PC-9 (cell line): Measurements from ENCODE around the gene RHBDL1. TPM values are rescaled to one million over a fixed set of nuclear protein-coding genes. Genes with fewer than 3 reads are reported as not detected.
A peak's percentile ranks its signal among the peaks of the same experiment; 100 is the strongest.

Experiments
- BruUV-seq: library from RNA; stranded (reverse); fragments of 400-500 nt; replicated peaks from 2 replicates; lab custom pipeline; 2021; lab: Mats Ljungman, UMichigan
- CTCF ChIA-PET: fragments of 300-600 bp; sonication (Branson Sonifier 250); formaldehyde crosslinking; loops from one replicate; lab custom pipeline; 2022; ENCODE audit warnings: antibody characterized with exemption; lab: Charles Lee
- POLR2A ChIA-PET: fragments of 300-600 bp; sonication (Branson Sonifier 250); formaldehyde crosslinking; loops from one replicate; lab custom pipeline; 2022; ENCODE audit warnings: antibody characterized with exemption; ENCODE audit not compliant: unreplicated experiment; lab: Charles Lee
- DNase-seq, 2 experiments: peaks; one replicate each; pipeline versions ENCODE4 v3.0.0 to v3.0.0-alpha.2; 2015 to 2022; ENCODE audit warnings: mixed read lengths in 1 of 2
- H2AFZ ChIP-seq: fragments of 200-600 bp; sonication (generic); 2 replicates; pipeline ENCODE4 v1.8.1; 2017; ENCODE audit warnings: antibody characterized with exemption
- H3F3A ChIP-seq: fragments of 200-600 bp; sonication (generic); 2 replicates; pipeline ENCODE4 v1.8.1; 2017; ENCODE audit warnings: antibody characterized with exemption, mild to moderate bottlenecking, low read depth; ENCODE audit not compliant: insufficient read depth
- H3K27ac ChIP-seq: fragments of 200-600 bp; sonication (generic); 2 replicates; pipeline ENCODE4 v1.6.1; 2016; ENCODE audit warnings: mixed run types
- H3K27me3 ChIP-seq: fragments of 200-600 bp; sonication (generic); 2 replicates; pipeline ENCODE4 v1.6.1; 2016; ENCODE audit warnings: low read depth, mixed run types; ENCODE audit not compliant: insufficient read depth
- H3K36me3 ChIP-seq: fragments of 200-600 bp; sonication (generic); 2 replicates; pipeline ENCODE4 v1.6.1; 2016; ENCODE audit warnings: low read depth, mixed run types
- H3K4me1 ChIP-seq: fragments of 200-600 bp; sonication (generic); replicated peaks from 2 replicates; pipeline ENCODE4 v1.6.1; 2016; ENCODE audit warnings: mixed run types; ENCODE audit not compliant: insufficient read depth
- H3K4me2 ChIP-seq: fragments of 200-600 bp; sonication (generic); 2 replicates; pipeline ENCODE4 v1.6.1; 2017; ENCODE audit warnings: mixed run types
- H3K4me3 ChIP-seq: fragments of 200-600 bp; sonication (generic); 2 replicates; pipeline ENCODE4 v1.6.1; 2016; ENCODE audit warnings: mixed run types
- H3K79me2 ChIP-seq: fragments of 200-600 bp; sonication (generic); 2 replicates; pipeline ENCODE4 v1.6.1; 2017; ENCODE audit warnings: low read depth, mixed run types
- H3K9me2 ChIP-seq: fragments of 200-600 bp; sonication (generic); 2 replicates; pipeline ENCODE4 v1.8.1; 2017; ENCODE audit warnings: mild to moderate bottlenecking; ENCODE audit not compliant: insufficient read depth
- H3K9me3 ChIP-seq: fragments of 200-600 bp; sonication (generic); 2 replicates; pipeline ENCODE4 v1.8.1; 2016; ENCODE audit warnings: low read depth; ENCODE audit not compliant: insufficient read depth
- H4K20me1 ChIP-seq: fragments of 200-600 bp; sonication (generic); 2 replicates; pipeline ENCODE4 v1.8.1; 2017; ENCODE audit not compliant: insufficient read depth
- CTCF ChIP-seq: fragments of 200-600 bp; sonication (generic); conservative IDR thresholded peaks from 2 replicates; pipeline ENCODE4 v1.6.1; 2017; ENCODE audit warnings: mixed run types, antibody characterized with exemption, mild to moderate bottlenecking, moderate library complexity
- EZH2 ChIP-seq: fragments of 200-600 bp; sonication (generic); IDR thresholded peaks from 2 replicates; pipeline ENCODE4 v1.8.0; 2017; ENCODE audit warnings: antibody characterized with exemption, low read depth
- intact Hi-C: fragments of 100-400 bp; cut with micrococcal nuclease; formaldehyde crosslinking; loops from one replicate; pipeline ENCODE4 v1.10.0; 2022; ENCODE audit not compliant: unreplicated experiment
- total RNA-seq: library from RNA; stranded (reverse); gene quantifications from 2 replicates; pipeline ENCODE4 v1.2.3, GENCODE V29; 2021

The RHBDL1 gene
- total RNA-seq, 1 experiment from 2014 or later, result 18.1 TPM

GRCh38 chr16:666572-666971 is 8.9 kb upstream of the RHBDL1 start:
- Histone ChIP-seq H3K9me2 (no peaks in the 10 kb centered on the region), H3K9me3 (no peaks in the 10 kb centered on the region), H4K20me1 (no peaks in the 10 kb centered on the region; the same call in 1 of the 2 replicates), H3K4me1 (peaks cover 9% of the 10 kb centered on the region; the same call in 1 of the 2 replicates), H3F3A (peaks cover 16% of the 10 kb centered on the region; the same call in 1 of the 2 replicates), H3K79me2 (peaks cover 21% of the 10 kb centered on the region), H3K27ac (no peak overlapping the region), H3K4me3 (no peak overlapping the region), H3K27me3 (no peaks in the 10 kb centered on the region), H3K36me3 (no peaks in the 10 kb centered on the region), H2AFZ (no peak overlapping the region), H3K4me2 (no peak overlapping the region)
- no peak for DNase-seq
- intact Hi-C loops, result loop anchor here (5.0 kb wide), 1 partner anchor 39 kb away; no protein-coding TSS in a partner anchor
- no TSS peak for BruUV-seq
- POLR2A ChIA-PET, result no interaction called here
- CTCF ChIA-PET, result no interaction called here
- TF ChIP-seq CTCF (no peak), EZH2 (no peak)

GRCh38 chr16:667113-667779 is 8.2 kb upstream of the RHBDL1 start:
- Histone ChIP-seq H3K9me2 (no peaks in the 10 kb centered on the region), H3K27ac (no peak overlapping the region), H2AFZ (no peak overlapping the region), H3K9me3 (no peaks in the 10 kb centered on the region), H3K27me3 (no peaks in the 10 kb centered on the region), H3F3A (peaks cover 16% of the 10 kb centered on the region; the same call in 1 of the 2 replicates), H3K79me2 (peaks cover 21% of the 10 kb centered on the region), H3K36me3 (no peaks in the 10 kb centered on the region), H3K4me1 (peaks cover 9% of the 10 kb centered on the region; the same call in 1 of the 2 replicates), H3K4me3 (no peak overlapping the region), H4K20me1 (no peaks in the 10 kb centered on the region; the same call in 1 of the 2 replicates), H3K4me2 (peak overlapping the region; percentile 9)
- ChIA-PET POLR2A (interaction anchor here (0.6 kb wide), 1 partner anchor 14 kb away, joined by 7 read pairs; no protein-coding TSS in a partner anchor), CTCF (interaction anchor here (0.6 kb wide), 1 partner anchor 140 kb away, joined by 3 read pairs; no protein-coding TSS in a partner anchor)
- no peak for TF ChIP-seq CTCF
- TF ChIP-seq EZH2, result no peak
- intact Hi-C loops, result loop anchor here (5.0 kb wide), 1 partner anchor 40 kb away; no protein-coding TSS in a partner anchor
- no TSS peak for BruUV-seq
- no peak for DNase-seq

- Histone ChIP-seq H3K4me2 (peak within 1 kb of the TSS; percentile 96), H3K36me3 (no peaks in the 10 kb centered on the region), H3K27me3 (no peaks in the 10 kb centered on the region), H3K9me2 (no peaks in the 10 kb centered on the region), H3K9me3 (no peaks in the 10 kb centered on the region), H3F3A (peaks cover 16% of the 10 kb centered on the region; the same call in 1 of the 2 replicates), H3K79me2 (peaks cover 21% of the 10 kb centered on the region), H3K27ac (0 out of 2 replicates have a peak within 1 kb of the TSS, but pooled peaks have one; percentile 16), H2AFZ (peak within 1 kb of the TSS; percentile 85), H3K4me1 (peaks cover 9% of the 10 kb centered on the region; the same call in 1 of the 2 replicates), H3K4me3 (peak within 1 kb of the TSS; percentile 88), H4K20me1 (no peaks in the 10 kb centered on the region; the same call in 1 of the 2 replicates)
- peak; percentile 77 to 97 for DNase-seq
- ChIA-PET POLR2A (interaction anchor here (0.6 kb wide), 1 partner anchor 14 kb away, joined by 7 read pairs; no protein-coding TSS in a partner anchor), CTCF (interaction anchor here (0.5 to 0.6 kb wide), 2 partner anchors 139 to 271 kb away, joined by 3 to 6 read pairs; partner anchors contain the start of gene NME4)
- no TSS peak for BruUV-seq
- intact Hi-C loops, result loop anchor here (5.0 kb wide), 1 partner anchor 41 kb away; no protein-coding TSS in a partner anchor
- TF ChIP-seq CTCF (peak; percentile 72), EZH2 (no peak)
These were observed 7.5 kb upstream of the RHBDL1 start, which contains the start of gene RHOT2 for GRCh38 chr16:667780-668518. RHOT2 (plus strand) TSS chr16:668132; CDS start chr16:668200, 68 bp downstream.
